Neural cell (in vitro differentiated cells): ENCODE results near the gene C1R. TPM values are rescaled to one million over a fixed set of nuclear protein-coding genes. Genes with fewer than 3 reads are reported as not detected.

Experiments
- H2AFZ ChIP-seq: fragments of 200-600, 300-800 bp; sonication (generic), shearing (Covaris generic); 2 replicates; pipeline ENCODE4 v1.6.0; 2014; ENCODE audit warnings: low read depth, mild to moderate bottlenecking, antibody characterized with exemption, low read length, moderate library complexity
- H3F3A ChIP-seq: fragments of 200-600 bp; shearing (Covaris generic); 2 replicates; pipeline ENCODE4 v1.6.1; 2016; ENCODE audit warnings: mild to moderate bottlenecking, moderate library complexity, mixed read lengths, antibody characterized with exemption, low read length; ENCODE audit not compliant: insufficient read depth, poor library complexity, severe bottlenecking
- H3K27ac ChIP-seq: fragments of 200-600, 300-800 bp; sonication (generic), shearing (Covaris generic); 2 replicates; pipeline ENCODE4 v1.5.1; 2014; ENCODE audit warnings: mild to moderate bottlenecking, low read length, moderate library complexity
- H3K27me3 ChIP-seq: fragments of 300-800, 200-600 bp; sonication (generic), shearing (Covaris generic); 2 replicates; pipeline ENCODE4 v1.6.0; 2014; ENCODE audit warnings: mild to moderate bottlenecking, low read depth, low read length, moderate library complexity; ENCODE audit not compliant: insufficient read depth
- H3K36me3 ChIP-seq: fragments of 300-800, 200-600 bp; sonication (generic), shearing (Covaris generic); 2 replicates; pipeline ENCODE4 v1.5.1; 2014; ENCODE audit warnings: mild to moderate bottlenecking, antibody characterized with exemption, low read length, moderate library complexity; ENCODE audit not compliant: insufficient read depth
- H3K4me2 ChIP-seq: fragments of 300-800, 200-600 bp; sonication (generic), shearing (Covaris generic); 2 replicates; pipeline ENCODE4 v1.6.0; 2014; ENCODE audit warnings: mild to moderate bottlenecking, low read length
- H3K4me3 ChIP-seq: fragments of 300-800, 200-600 bp; sonication (generic), shearing (Covaris generic); 2 replicates; pipeline ENCODE4 v1.5.1; 2014; ENCODE audit warnings: mild to moderate bottlenecking, low read length, moderate library complexity
- H3K79me2 ChIP-seq: fragments of 200-600 bp; shearing (Covaris generic); replicated peaks from 2 replicates; pipeline ENCODE4 v1.6.0; 2014; ENCODE audit warnings: mild to moderate bottlenecking, low read length, moderate library complexity; ENCODE audit not compliant: insufficient read depth
- H3K9ac ChIP-seq: fragments of 300-800, 200-600 bp; sonication (generic), shearing (Covaris generic); 2 replicates; pipeline ENCODE4 v1.6.1; 2016; ENCODE audit warnings: mild to moderate bottlenecking, low read length, mixed read lengths
- H3K9me2 ChIP-seq: fragments of 200-600 bp; shearing (Covaris generic); 2 replicates; pipeline ENCODE4 v1.6.1; 2016; ENCODE audit warnings: mild to moderate bottlenecking, low read length, mixed read lengths; ENCODE audit not compliant: insufficient read depth
- H3K9me3 ChIP-seq: fragments of 200-600, 300-800 bp; sonication (generic), shearing (Covaris generic); 2 replicates; pipeline ENCODE4 v1.6.1; 2016; ENCODE audit warnings: mild to moderate bottlenecking, mixed run types, low read length, moderate library complexity, mixed read lengths
- H4K20me1 ChIP-seq: fragments of 200-600 bp; shearing (Covaris generic); 2 replicates; pipeline ENCODE4 v1.6.1; 2016; ENCODE audit warnings: mild to moderate bottlenecking, mixed run types; ENCODE audit not compliant: insufficient read depth
- CTCF ChIP-seq: fragments of 450-650 bp; IDR thresholded peaks from 2 replicates; pipeline ENCODE4 v1.5.1; 2014; ENCODE audit warnings: antibody characterized with exemption, mild to moderate bottlenecking, moderate library complexity; ENCODE audit not compliant: poor library complexity, severe bottlenecking
- EP300 ChIP-seq: fragments of 450-650 bp; conservative IDR thresholded peaks from 2 replicates; pipeline ENCODE4 v1.6.1; 2014; ENCODE audit warnings: antibody characterized with exemption, mild to moderate bottlenecking, moderate library complexity; ENCODE audit not compliant: poor library complexity, severe bottlenecking
- EZH2 ChIP-seq: fragments of 200-600, 300-800 bp; shearing (Covaris generic), sonication (generic); IDR thresholded peaks from 2 replicates; pipeline ENCODE4 v1.6.1; 2014; ENCODE audit warnings: antibody characterized with exemption, low read length, borderline replicate concordance, mild to moderate bottlenecking; ENCODE audit not compliant: insufficient read depth, poor library complexity, severe bottlenecking
- MXI1 ChIP-seq: fragments of 450-650 bp; conservative IDR thresholded peaks from 2 replicates; pipeline ENCODE4 v1.6.1; 2014; ENCODE audit warnings: antibody characterized with exemption, mild to moderate bottlenecking; ENCODE audit not compliant: poor library complexity, severe bottlenecking
- POLR2AphosphoS5 ChIP-seq: IDR thresholded peaks from 2 replicates; pipeline ENCODE4 v1.6.1; 2012
- RAD21 ChIP-seq: fragments of 450-650 bp; conservative IDR thresholded peaks from 2 replicates; pipeline ENCODE4 v1.6.1; 2014; ENCODE audit warnings: antibody characterized with exemption, mild to moderate bottlenecking, moderate library complexity
- REST ChIP-seq: IDR thresholded peaks from 2 replicates; pipeline ENCODE4 v1.6.1; 2012; ENCODE audit warnings: borderline replicate concordance
- SMC3 ChIP-seq: fragments of 450-650 bp; conservative IDR thresholded peaks from 2 replicates; pipeline ENCODE4 v1.6.1; 2014; ENCODE audit warnings: antibody characterized with exemption, mild to moderate bottlenecking, moderate library complexity; ENCODE audit not compliant: poor library complexity
- TAF1 ChIP-seq: IDR thresholded peaks from 2 replicates; pipeline ENCODE4 v1.6.1; 2012; ENCODE audit warnings: low read depth
- polyA plus RNA-seq: library from polyadenylated mRNA; depleted of rRNA; stranded (reverse); fragments of >200 nt; gene quantifications from 2 replicates; pipeline ENCODE4 v1.2.3, GENCODE V29; 2014

Gene C1R
- polyA plus RNA-seq, 1 donor from 2014 or later: 1.7 TPM

- no peaks in the 10 kb centered on the region for H3K79me2 ChIP-seq
- no peak overlapping the region for H3K27ac ChIP-seq
- H3F3A ChIP-seq: no peaks in the 10 kb centered on the region
- H3K9me2 ChIP-seq: no peaks in the 10 kb centered on the region
- no peaks in the 10 kb centered on the region for H3K36me3 ChIP-seq
- H3K4me2 ChIP-seq: no peak overlapping the region
- H4K20me1 ChIP-seq: no peaks in the 10 kb centered on the region
- H2AFZ ChIP-seq: no peak overlapping the region
- no peak overlapping the region for H3K9ac ChIP-seq
- TF ChIP-seq EZH2: no peak
- TF ChIP-seq REST: no peak
- TF ChIP-seq POLR2AphosphoS5: no peak
- TF ChIP-seq SMC3: no peak
- no peak for TF ChIP-seq EP300
- TF ChIP-seq RAD21: no peak
- no peak for TF ChIP-seq TAF1
- no peak for TF ChIP-seq MXI1
- TF ChIP-seq CTCF: no peak
- no peaks in the 10 kb centered on the region for H3K27me3 ChIP-seq
- H3K4me3 ChIP-seq: no peak overlapping the region
- H3K9me3 ChIP-seq: no peaks in the 10 kb centered on the region
Measured at GRCh38 chr12:7072554-7072953, 19.7 kb downstream of the C1R start.

- H3K27ac ChIP-seq: no peak overlapping the region
- no peak overlapping the region for H3K4me2 ChIP-seq
- H3K4me3 ChIP-seq: no peak overlapping the region
- H2AFZ ChIP-seq: no peak overlapping the region
- H3K27me3 ChIP-seq: no peaks in the 10 kb centered on the region
- no peaks in the 10 kb centered on the region for H3F3A ChIP-seq
- TF ChIP-seq MXI1 (no peak), REST (no peak), CTCF (no peak), POLR2AphosphoS5 (no peak), TAF1 (no peak), EZH2 (no peak)
- no peaks in the 10 kb centered on the region for H3K79me2 ChIP-seq
- H3K36me3 ChIP-seq: no peaks in the 10 kb centered on the region
- H3K9me3 ChIP-seq: no peaks in the 10 kb centered on the region
- H3K9me2 ChIP-seq: no peaks in the 10 kb centered on the region
- H3K9ac ChIP-seq: no peak overlapping the region
- H4K20me1 ChIP-seq: no peaks in the 10 kb centered on the region
Measured at GRCh38 chr12:7072035-7072434, 20.2 kb downstream of the C1R start.
